Smooth muscle cell of trachea (primary cell): ENCODE measurements around the gene SLC11A2. TPM values are rescaled to one million over a fixed set of nuclear protein-coding genes. Genes with fewer than 3 reads are reported as not detected.

Experiments
- total RNA-seq: library from RNA; depleted of rRNA; stranded (reverse); fragments of >200 nt; gene quantifications from 2 replicates; pipeline ENCODE4 v1.2.1, GENCODE V29; 2014

SLC11A2 gene
- total RNA-seq: 62.7 and 84.5 TPM in 2 replicates

GRCh38 chr12:51025836-51026638 lies at the start of gene SLC11A2:
Gene SLC11A2, minus strand, starts transcription at chr12:51026384. Its CDS starts 15,656 bp downstream, at chr12:51010728.

DNA sequence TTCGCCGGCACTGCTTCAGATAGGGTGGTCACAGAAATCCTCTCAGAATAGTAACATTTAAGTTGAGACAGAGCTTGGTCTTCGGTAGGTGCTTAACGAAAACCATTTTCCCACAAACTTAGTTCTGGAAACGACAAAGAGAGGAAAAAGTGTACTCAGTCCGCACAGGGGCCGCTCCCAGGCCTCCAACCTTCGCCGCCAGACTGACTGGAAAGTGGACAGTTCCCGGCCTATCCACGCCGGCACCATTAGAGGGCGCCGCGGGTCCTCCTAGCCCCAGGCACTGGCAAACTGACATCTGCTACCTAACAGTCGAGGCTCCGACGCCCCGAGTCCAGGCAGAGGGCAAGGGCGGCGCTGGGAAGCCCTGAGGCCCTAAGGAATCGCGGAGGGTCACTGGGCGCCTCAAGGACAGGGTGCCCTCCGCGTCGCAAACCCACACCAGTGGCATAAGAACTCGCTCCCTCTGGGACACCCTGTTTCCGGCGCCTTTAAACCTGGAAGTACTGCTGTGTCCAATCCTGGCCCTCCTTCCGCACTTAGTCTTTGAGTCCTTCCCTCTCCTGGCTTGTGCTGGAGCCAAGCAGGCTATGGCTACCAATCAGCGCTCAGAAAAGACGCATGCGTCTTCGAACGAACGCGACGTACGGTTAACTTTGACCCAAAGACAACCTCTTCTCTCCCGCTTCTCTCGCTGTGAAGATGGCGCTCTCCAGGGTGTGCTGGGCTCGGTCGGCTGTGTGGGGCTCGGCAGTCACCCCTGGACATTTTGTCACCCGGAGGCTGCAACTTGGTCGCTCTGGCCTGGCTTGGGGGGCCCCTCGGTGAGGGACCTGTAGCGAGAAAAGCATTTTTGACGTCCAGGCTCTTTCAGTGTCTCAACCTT lies 21.7 kb upstream of the SLC11A2 start, which contains the start of gene LETMD1:
Gene LETMD1 (plus strand): TSS at position 673 of the 886 bp plus-strand sequence. CDS start 30 bp downstream, at position 703.

DNA sequence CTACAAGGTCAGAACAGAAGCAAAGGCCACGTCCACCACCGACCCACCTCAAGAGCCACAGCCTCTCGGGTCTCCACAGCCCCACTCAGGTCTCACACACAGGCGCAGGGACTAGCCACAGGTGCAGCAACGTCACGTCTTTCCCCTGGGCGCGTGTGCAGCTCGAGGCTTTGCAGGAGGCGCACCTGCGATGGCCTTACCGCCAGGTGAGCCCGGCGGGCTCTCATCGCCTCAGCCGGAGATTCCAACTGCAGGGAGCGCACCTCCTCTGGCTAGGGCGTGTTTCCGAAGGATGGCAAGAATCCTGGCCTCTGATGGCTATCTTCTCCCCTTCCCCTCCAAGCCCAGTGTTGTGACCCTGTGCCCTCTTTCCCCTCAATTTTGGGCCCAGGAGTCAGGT lies 73.7 kb downstream of the SLC11A2 start, which contains the start of gene HIGD1C:
Gene HIGD1C (plus strand): TSS at position 35 of the 400 bp plus-strand sequence. CDS start 1,455 bp downstream, outside the sequence.

Other genes with a start within 250 kb of the SLC11A2 start
- gene TMPRSS12, start 183.5 kb downstream of the SLC11A2 start, total RNA-seq: not detected in 2 replicates
- not detected in 2 replicates for gene HIGD1C, start 73.8 kb downstream of the SLC11A2 start, total RNA-seq
- gene LETMD1, start 21.9 kb upstream of the SLC11A2 start, total RNA-seq: 54.3 and 65.2 TPM in 2 replicates
- gene CSRNP2, start 57.2 kb upstream of the SLC11A2 start, total RNA-seq: 21.7 and 23.8 TPM in 2 replicates
- 9.9 and 16.1 TPM in 2 replicates for gene TFCP2, start 146.8 kb upstream of the SLC11A2 start, total RNA-seq
- 3.5 and 6.3 TPM in 2 replicates for gene POU6F1, start 191.7 kb upstream of the SLC11A2 start, total RNA-seq
- 98.9 and 122 TPM in 2 replicates for gene DAZAP2, start 212.4 kb upstream of the SLC11A2 start, total RNA-seq
- 8.9 and 16.6 TPM in 2 replicates for gene SMAGP, start 244.0 kb upstream of the SLC11A2 start, total RNA-seq